Esophagus muscularis mucosa (tissue), 4 donors: ENCODE data around the gene FBXO22. TPM values are rescaled to one million over a fixed set of nuclear protein-coding genes. Genes with fewer than 3 reads are reported as not detected.
"Not testable (repeated sequence)": the region's sequence is repeated elsewhere in the genome, so short reads cannot be mapped to it uniquely, and the experiment has no call there.

Experiments used
- DNase-seq: peaks from one replicate; pipeline ENCODE4 v3.0.0-alpha.2; 2017; ENCODE audit errors: extremely low spot score
- H3K27ac ChIP-seq, 4 donors: fragments of 200-600 bp; sonication (generic); replicated peaks in 1 of 4; 1 replicate in 3 of 4; 2 replicates in 1 of 4; pipeline ENCODE4 v1.5.1; 2016 to 2019; ENCODE audit warnings: mild to moderate bottlenecking in 1 of 4
- H3K27me3 ChIP-seq, 4 donors: fragments of 200-600 bp; sonication (generic); one replicate each; pipeline versions ENCODE4 v1.5.1 to v1.6.0; 2016 to 2019
- H3K36me3 ChIP-seq, 4 donors: fragments of 200-600 bp; sonication (generic); one replicate each; pipeline ENCODE4 v1.5.1; 2016 to 2019
- H3K4me1 ChIP-seq, 4 donors: fragments of 200-600 bp; sonication (generic); one replicate each; pipeline ENCODE4 v1.5.1; 2016 to 2019
- H3K4me3 ChIP-seq, 4 donors: fragments of 200-600 bp; sonication (generic); 1 replicate in 2 of 4; 2 replicates in 2 of 4; pipeline ENCODE4 v1.5.1; 2016 to 2019; ENCODE audit warnings: mild to moderate bottlenecking in 4 of 4, moderate library complexity in 1 of 4
- H3K9me3 ChIP-seq, 4 donors: fragments of 200-600 bp; sonication (generic); 1 replicate in 3 of 4; 2 replicates in 1 of 4; pipeline ENCODE4 v1.5.1; 2016 to 2019
- EP300 ChIP-seq: sonication (generic); formaldehyde crosslinking; IDR thresholded peaks from one replicate; pipeline ENCODE4 v1.6.1; 2017; ENCODE audit warnings: antibody characterized with exemption
- POLR2A ChIP-seq: fragments of 450-650 bp; IDR thresholded peaks from one replicate; pipeline ENCODE4 v1.6.1; 2017; ENCODE audit warnings: antibody characterized with exemption, moderate library complexity, mild to moderate bottlenecking, low read depth
- POLR2AphosphoS5 ChIP-seq, 2 donors: sonication (generic); formaldehyde crosslinking; IDR thresholded peaks; one replicate each; pipeline ENCODE4 v1.6.1; 2017; ENCODE audit warnings: antibody characterized with exemption in 2 of 2
- WGBS: methylation state at CpG from one replicate; pipeline ENCODE4 v1.1.5; 2018; 5-methylcytosine and 5-hydroxymethylcytosine counted together
- intact Hi-C: fragments of 100-400 bp; cut with DNase I; formaldehyde crosslinking; loops from one replicate; pipeline ENCODE4 v1.15.1; 2023
- total RNA-seq, 4 donors: library from RNA; depleted of rRNA; stranded (reverse); fragments of >200 nt; gene quantifications; one replicate each; pipeline versions ENCODE4 v1.1.0 to v1.2.1, GENCODE V29; 2016
- TF ChIP-seq, protein P1 (sequence below), 3 experiments: fragments of 200-600 bp in 2 of 3; fragments of 450-650 bp in 1 of 3; sonication (generic) in 2 of 3; IDR thresholded peaks; one replicate each; pipeline ENCODE4 v1.5.1; 2017 to 2019; ENCODE audit warnings: antibody characterized with exemption in 3 of 3, mild to moderate bottlenecking in 2 of 3, moderate library complexity in 1 of 3

Gene FBXO22
- total RNA-seq, 4 donors from 2014 or later = 10.4 to 23.8 (median 17.7) TPM

DNA sequence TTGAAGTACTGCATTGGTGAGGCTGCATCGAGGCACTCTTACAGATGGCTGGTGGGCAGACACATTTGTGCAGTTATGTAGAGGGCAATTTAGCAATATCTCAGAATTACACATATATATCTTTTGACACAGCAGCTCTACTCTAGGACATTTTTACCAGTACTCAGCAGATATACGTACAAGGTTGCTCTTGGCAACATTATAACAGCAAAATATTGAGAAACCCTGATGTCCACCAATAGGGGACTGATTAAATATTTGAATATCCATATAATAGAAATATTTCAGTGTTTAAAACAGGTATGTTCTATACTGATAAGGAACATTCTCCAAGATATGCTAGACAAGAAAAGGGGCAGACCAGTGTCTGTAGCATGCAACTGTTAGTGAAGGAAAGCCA, 7.9 kb upstream of the FBXO22 start:
- intact Hi-C loops = no loop called here
- no peak for TF ChIP-seq POLR2A
- no peak for TF ChIP-seq POLR2AphosphoS5 (IDR thresholded peaks at IDR 0.05)
- TF ChIP-seq EP300 = no peak
- TF ChIP-seq, protein P1, sequence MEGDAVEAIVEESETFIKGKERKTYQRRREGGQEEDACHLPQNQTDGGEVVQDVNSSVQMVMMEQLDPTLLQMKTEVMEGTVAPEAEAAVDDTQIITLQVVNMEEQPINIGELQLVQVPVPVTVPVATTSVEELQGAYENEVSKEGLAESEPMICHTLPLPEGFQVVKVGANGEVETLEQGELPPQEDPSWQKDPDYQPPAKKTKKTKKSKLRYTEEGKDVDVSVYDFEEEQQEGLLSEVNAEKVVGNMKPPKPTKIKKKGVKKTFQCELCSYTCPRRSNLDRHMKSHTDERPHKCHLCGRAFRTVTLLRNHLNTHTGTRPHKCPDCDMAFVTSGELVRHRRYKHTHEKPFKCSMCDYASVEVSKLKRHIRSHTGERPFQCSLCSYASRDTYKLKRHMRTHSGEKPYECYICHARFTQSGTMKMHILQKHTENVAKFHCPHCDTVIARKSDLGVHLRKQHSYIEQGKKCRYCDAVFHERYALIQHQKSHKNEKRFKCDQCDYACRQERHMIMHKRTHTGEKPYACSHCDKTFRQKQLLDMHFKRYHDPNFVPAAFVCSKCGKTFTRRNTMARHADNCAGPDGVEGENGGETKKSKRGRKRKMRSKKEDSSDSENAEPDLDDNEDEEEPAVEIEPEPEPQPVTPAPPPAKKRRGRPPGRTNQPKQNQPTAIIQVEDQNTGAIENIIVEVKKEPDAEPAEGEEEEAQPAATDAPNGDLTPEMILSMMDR (IDR thresholded peaks at IDR 0.05) = no peak
- Histone ChIP-seq H3K27me3 (no peaks in the 10 kb centered on the region), H3K4me1 (no peaks in the 10 kb centered on the region), H3K27ac (no peak overlapping the region), H3K36me3 (peaks cover 9 to 48% (median 22%) of the 10 kb centered on the region in 4 donors), H3K9me3 (no peaks in the 10 kb centered on the region), H3K4me3 (no peak overlapping the region)
- no peak for DNase-seq
- 83% methylated on average over 2 of the region's 2 CpGs for WGBS

DNA sequence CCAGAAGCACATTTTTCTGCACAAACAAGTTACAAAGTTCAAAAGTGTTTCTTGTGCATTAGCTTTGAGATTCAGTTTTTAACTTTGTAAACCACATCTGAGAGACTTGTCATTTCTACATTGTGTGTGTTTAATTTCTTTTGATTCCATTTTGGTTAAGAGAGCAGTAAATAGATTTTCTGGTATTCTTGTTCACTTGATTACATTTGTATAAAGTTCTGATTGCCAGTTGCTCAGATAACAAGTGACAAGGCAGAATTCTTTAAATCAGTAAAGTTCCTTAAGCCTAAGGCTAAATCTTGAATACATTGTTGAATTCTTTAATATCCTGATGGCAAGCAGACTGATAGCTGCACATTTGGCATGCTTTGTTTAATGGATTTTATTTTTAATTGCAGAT, 3.1 kb upstream of the FBXO22 start:
- H3K36me3 ChIP-seq = peaks cover 6 to 34% (median 14%) of the 10 kb centered on the region in 4 donors
- intact Hi-C loops = loop anchor here (5.0 kb wide), 1 partner anchor 58 kb away; the partner anchor contains the start of gene UBE2Q2
- TF ChIP-seq, protein P1 (IDR thresholded peaks at IDR 0.05) = no peak
- no peak for TF ChIP-seq POLR2A
- TF ChIP-seq EP300 = no peak
- TF ChIP-seq POLR2AphosphoS5 (IDR thresholded peaks at IDR 0.05) = no peak
- no peak for DNase-seq
- no peaks in the 10 kb centered on the region for H3K27me3 ChIP-seq
- H3K9me3 ChIP-seq = no peaks in the 10 kb centered on the region
- H3K27ac ChIP-seq = no peak overlapping the region
- no peak overlapping the region for H3K4me3 ChIP-seq
- peaks cover 0 to 27% (median 24%) of the 10 kb centered on the region in 4 donors for H3K4me1 ChIP-seq

DNA sequence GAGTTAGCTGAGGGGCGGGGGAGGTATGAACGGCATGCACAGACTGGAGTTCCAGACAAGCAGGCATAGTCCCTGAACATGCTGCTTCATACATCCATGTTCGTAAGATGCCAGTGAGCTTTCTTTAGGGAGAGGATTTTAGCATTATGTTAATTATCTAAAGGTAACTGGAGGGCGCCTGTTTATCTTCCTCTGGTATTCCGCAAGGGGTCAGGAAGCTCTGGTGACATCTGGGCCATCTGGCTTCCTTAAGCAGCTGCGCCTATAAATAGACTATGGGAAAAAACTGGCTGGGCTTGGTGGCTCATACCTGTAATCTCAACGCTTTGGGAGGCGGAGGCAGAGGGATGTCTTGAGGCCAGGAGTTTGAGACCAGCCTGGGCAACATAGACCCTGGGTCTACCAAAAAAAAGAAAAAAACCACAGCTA, 1.5 kb upstream of the FBXO22 start:
- no peaks in the 10 kb centered on the region for H3K27me3 ChIP-seq
- intact Hi-C loops = loop anchor here (5.0 kb wide), 1 partner anchor 60 kb away; the partner anchor contains the start of gene UBE2Q2

DNA sequence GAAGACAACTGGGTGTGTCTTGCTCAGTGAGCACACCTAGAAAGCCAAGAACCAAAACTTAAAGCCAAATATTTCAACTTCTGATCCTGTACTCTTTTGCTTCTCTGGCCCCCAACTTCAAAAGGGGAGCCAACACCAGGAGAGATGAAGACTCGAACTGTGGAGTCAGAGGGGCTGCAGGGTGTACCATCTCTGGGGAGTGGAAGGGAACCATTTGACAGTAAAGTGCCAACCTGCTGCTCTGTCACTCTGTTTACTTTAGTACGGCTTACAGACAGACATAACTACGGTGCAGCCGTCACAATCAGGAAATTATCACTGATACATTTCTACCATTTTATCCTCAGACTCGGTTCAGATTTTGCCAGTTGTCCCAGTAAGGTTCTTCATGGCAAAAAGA, 1.6 kb downstream of the FBXO22 start:
- no peaks in the 10 kb centered on the region for H3K27me3 ChIP-seq
- H3K36me3 ChIP-seq = peaks cover 0 to 32% (median 12%) of the 10 kb centered on the region in 4 donors
- no peak overlapping the region for H3K27ac ChIP-seq
- DNase-seq = no peak
- H3K4me1 ChIP-seq = peaks cover 6 to 35% (median 28%) of the 10 kb centered on the region in 4 donors
- no peaks in the 10 kb centered on the region for H3K9me3 ChIP-seq
- no peak for TF ChIP-seq POLR2AphosphoS5 (IDR thresholded peaks at IDR 0.05)
- TF ChIP-seq EP300 = no peak
- 79% methylated on average over 5 of the region's 5 CpGs for WGBS
- intact Hi-C loops = no loop called here
- no peak overlapping the region for H3K4me3 ChIP-seq

More for the DNA sequence above, 1.5 kb upstream of the FBXO22 start:
- 52% methylated on average over 8 of the region's 8 CpGs for WGBS
- Histone ChIP-seq H3K36me3 (peaks cover 6 to 37% (median 16%) of the 10 kb centered on the region in 4 donors), H3K9me3 (no peaks in the 10 kb centered on the region), H3K4me1 (peaks cover 0 to 35% (median 28%) of the 10 kb centered on the region in 4 donors), H3K27ac (no peak overlapping the region), H3K4me3 (no peak overlapping the region)
- no peak for DNase-seq
- TF ChIP-seq POLR2A = no peak
- TF ChIP-seq, protein P1 (IDR thresholded peaks at IDR 0.05) = no peak

DNA sequence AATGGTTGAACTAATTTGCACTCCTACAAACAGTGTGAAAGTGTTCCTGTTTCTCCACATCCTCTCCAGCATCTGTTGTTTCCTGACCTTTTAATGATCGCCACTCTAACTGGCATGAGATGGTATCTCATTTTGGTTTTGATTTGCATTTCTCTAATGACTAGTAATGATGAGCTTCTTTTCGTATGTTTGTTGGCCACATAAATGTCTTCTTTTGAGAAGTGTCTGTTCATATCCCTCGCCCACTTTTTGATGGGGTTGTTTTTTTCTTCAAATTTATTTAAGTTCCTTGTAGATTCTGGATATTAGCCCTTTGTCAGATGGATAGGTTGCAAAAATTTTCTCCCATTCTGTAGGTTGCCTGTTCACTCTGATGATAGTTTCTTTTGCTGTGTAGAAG, 6.7 kb downstream of the FBXO22 start:
- intact Hi-C loops, H3K27ac ChIP-seq, H3K9me3 ChIP-seq, H3K27me3 ChIP-seq, H3K4me3 ChIP-seq, DNase-seq: not testable (repeated sequence)
- H3K4me1 ChIP-seq = peaks cover 3 to 11% (median 7%) of the 10 kb centered on the region in 4 donors
- WGBS = 99% methylated on average over 3 of the region's 3 CpGs
- peaks cover 0 to 48% (median 28%) of the 10 kb centered on the region in 4 donors for H3K36me3 ChIP-seq

DNA sequence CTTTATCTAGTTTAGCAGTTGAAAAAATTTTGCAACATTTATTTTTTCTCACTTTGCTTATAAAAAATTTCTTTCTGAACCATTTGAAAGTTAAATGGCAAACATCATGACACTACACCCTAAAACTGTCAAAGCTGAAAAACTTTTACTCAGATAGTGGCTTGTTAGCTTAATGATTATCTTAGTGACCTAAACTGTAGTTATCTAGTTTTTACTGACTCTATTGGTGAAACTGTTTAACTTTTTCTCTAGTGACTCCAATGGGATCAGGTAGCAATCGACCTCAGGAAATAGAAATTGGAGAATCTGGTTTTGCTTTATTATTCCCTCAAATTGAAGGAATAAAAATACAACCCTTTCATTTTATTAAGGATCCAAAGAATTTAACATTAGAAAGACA, 13.3 kb downstream of the FBXO22 start:
- WGBS = 88% methylated on average over 1 of the region's 1 CpG
- TF ChIP-seq EP300 (no peak), POLR2AphosphoS5 (IDR thresholded peaks at IDR 0.05) (no peak), POLR2A (no peak)
- TF ChIP-seq, protein P1 (IDR thresholded peaks at IDR 0.05) = no peak
- H3K4me3 ChIP-seq = no peak overlapping the region
- no peak overlapping the region for H3K27ac ChIP-seq
- intact Hi-C loops = no loop called here
- peaks cover 0 to 2% (median 1%) of the 10 kb centered on the region in 4 donors for H3K4me1 ChIP-seq
- no peaks in the 10 kb centered on the region for H3K27me3 ChIP-seq
- peaks cover 0 to 59% (median 32%) of the 10 kb centered on the region in 4 donors for H3K36me3 ChIP-seq
- no peaks in the 10 kb centered on the region for H3K9me3 ChIP-seq
- no peak for DNase-seq
